A549 (cell line): ENCODE results near the gene SOX15. TPM values are rescaled to one million over a fixed set of nuclear protein-coding genes. Genes with fewer than 3 reads are reported as not detected.

ENCODE experiments used
- ATAC-seq, 2 experiments: fragments of 200-7000 bp in 1 of 2; fragments of >200 bp in 1 of 2; cut with Nextera tagmentation in 1 of 2; cut with Tn5 transposase in 1 of 2; 3 replicates each; pipeline versions ENCODE4 v1.8.0 to v1.9.1; 2018 to 2020; ENCODE audit warnings: mild to moderate bottlenecking in 1 of 2, moderate library complexity in 1 of 2
- CTCF ChIA-PET: fragments of 300-600 bp; sonication (Branson Sonifier 250); formaldehyde crosslinking; extraction: SDS; loops from one replicate; lab custom pipeline; 2021; ENCODE audit warnings: antibody characterized with exemption, inconsistent platforms; lab: Yijun Ruan, JAX
- POLR2A ChIA-PET: fragments of 350-600 bp; formaldehyde crosslinking; extraction: SDS; loops from one replicate; lab custom pipeline; 2021; ENCODE audit warnings: antibody characterized with exemption, inconsistent platforms; lab: Yijun Ruan, JAX
- DNase-seq, 2 experiments: peaks; one replicate each; pipeline versions ENCODE4 v3.0.0 to v3.0.0-alpha.2; 2011 to 2016; ENCODE audit warnings: low read depth in 1 of 2, low spot score in 1 of 2
- FAIRE-seq: peaks from 2 replicates; lab custom pipeline; 2011; peaks lifted over from hg19 to GRCh38; lab: Jason Lieb, UNC
- H3K27ac ChIP-seq, 2 experiments: fragments of >200 bp; sonication (Bioruptor Twin); formaldehyde crosslinking; 3 replicates each; pipeline ENCODE4 v1.5.1; 2016 to 2017
- H3K4me1 ChIP-seq: fragments of >200 bp; sonication (Bioruptor Twin); formaldehyde crosslinking; 3 replicates; pipeline ENCODE4 v1.6.1; 2016
- H3K4me2 ChIP-seq: fragments of >200 bp; sonication (Bioruptor Twin); formaldehyde crosslinking; 3 replicates; pipeline ENCODE4 v1.6.1; 2016
- H3K4me3 ChIP-seq: fragments of >200 bp; sonication (Bioruptor Twin); formaldehyde crosslinking; 3 replicates; pipeline ENCODE4 v1.5.1; 2016
- H3K9me3 ChIP-seq: fragments of >200 bp; sonication (Bioruptor Twin); formaldehyde crosslinking; 3 replicates; pipeline ENCODE4 v1.6.1; 2016
- BHLHE40 ChIP-seq: IDR thresholded peaks from 2 replicates; pipeline ENCODE4 v1.6.1; 2012; ENCODE audit warnings: low read depth, low read length, inconsistent platforms
- CBX2 ChIP-seq: fragments of 200-600 bp; sonication (generic); IDR thresholded peaks from 2 replicates; pipeline ENCODE4 v1.6.1; 2016; ENCODE audit warnings: low read depth, mild to moderate bottlenecking, borderline replicate concordance
- EP300 ChIP-seq, 2 experiments: fragments of >200 bp; sonication (Bioruptor Twin); formaldehyde crosslinking; IDR thresholded peaks; 2 replicates in 1 of 2; 3 replicates in 1 of 2; pipeline ENCODE4 v1.6.1; 2016 to 2017
- FOXS1 ChIP-seq: fragments of 250-450 bp; sonication (Bioruptor Pico); IDR thresholded peaks from 2 replicates; pipeline ENCODE4 v1.5.0; 2020; ENCODE audit warnings: mild to moderate bottlenecking, moderate library complexity
- GATA3 ChIP-seq: IDR thresholded peaks from 2 replicates; pipeline ENCODE4 v1.6.1; 2012; ENCODE audit warnings: borderline replicate concordance
- JUN ChIP-seq, 2 experiments: fragments of >200 bp; sonication (Bioruptor Twin); formaldehyde crosslinking; IDR thresholded peaks; 2 replicates in 1 of 2; 3 replicates in 1 of 2; pipeline ENCODE4 v1.6.1; 2016 to 2017
- KDM5A ChIP-seq: fragments of 200-600 bp; sonication (generic); IDR thresholded peaks from 2 replicates; pipeline ENCODE4 v1.6.1; 2016; ENCODE audit warnings: antibody characterized with exemption, mild to moderate bottlenecking
- MAZ ChIP-seq: fragments of 150-350 bp; IDR thresholded peaks from 2 replicates; pipeline ENCODE4 v1.6.1; 2014; ENCODE audit warnings: antibody characterized with exemption, low read depth, low read length, borderline replicate concordance
- NFE2L2 ChIP-seq: fragments of 150-350 bp; conservative IDR thresholded peaks from 2 replicates; pipeline ENCODE4 v1.6.1; 2014; ENCODE audit warnings: low read length
- NR3C1 ChIP-seq: fragments of >200 bp; sonication (Bioruptor Twin); formaldehyde crosslinking; IDR thresholded peaks from 3 replicates; pipeline ENCODE4 v1.6.1; 2017
- PHF8 ChIP-seq: fragments of 200-600 bp; sonication (generic); IDR thresholded peaks from 2 replicates; pipeline ENCODE4 v1.6.1; 2016; ENCODE audit warnings: low read depth, mild to moderate bottlenecking, antibody characterized with exemption, moderate library complexity, borderline replicate concordance
- POLR2A ChIP-seq: IDR thresholded peaks from 2 replicates; pipeline ENCODE4 v1.6.1; 2012; ENCODE audit warnings: mild to moderate bottlenecking, low read length
- RARB ChIP-seq: fragments of 250-450 bp; sonication (Bioruptor Pico); IDR thresholded peaks from 2 replicates; pipeline ENCODE4 v1.8.0; 2021; ENCODE audit warnings: mild to moderate bottlenecking, moderate library complexity
- SMC3 ChIP-seq: fragments of >200 bp; sonication (Bioruptor Twin); formaldehyde crosslinking; IDR thresholded peaks from 3 replicates; pipeline ENCODE4 v1.6.1; 2018; ENCODE audit warnings: inconsistent platforms
- SREBF2 ChIP-seq: fragments of 450-650 bp; IDR thresholded peaks from 2 replicates; pipeline ENCODE4 v1.6.1; 2014; ENCODE audit warnings: mild to moderate bottlenecking, moderate library complexity
- TFCP2L1 ChIP-seq: fragments of 250-450 bp; sonication (Bioruptor Pico); IDR thresholded peaks from 2 replicates; pipeline ENCODE4 v1.5.0; 2021; ENCODE audit warnings: mild to moderate bottlenecking
- TP53 ChIP-seq: fragments of 250-450 bp; sonication (Bioruptor Pico); IDR thresholded peaks from 2 replicates; pipeline ENCODE4 v1.5.0; 2021; ENCODE audit warnings: mild to moderate bottlenecking, moderate library complexity
- ZSCAN20 ChIP-seq: fragments of 250-450 bp; sonication (Bioruptor Pico); IDR thresholded peaks from 2 replicates; pipeline ENCODE4 v1.8.0; 2022; ENCODE audit warnings: mild to moderate bottlenecking, moderate library complexity
- WGBS: methylation state at CpG from one replicate; pipeline ENCODE4 v1.1.6; 2017; ENCODE audit errors: missing lambda C conversion rate; 5-methylcytosine and 5-hydroxymethylcytosine counted together
- polyA plus RNA-seq, 4 experiments: library from polyadenylated mRNA; depleted of rRNA in 3 of 4; stranded (reverse); fragments of >200 nt; fragmentation: RNase III in 1 of 4; extraction: RNeasy Plus Mini Kit Qiagen cat#74134 plus additional on column Dnase treatment in 1 of 4; gene quantifications; 2 replicates in 3 of 4; 3 replicates in 1 of 4; pipeline ENCODE4 v1.2.3, GENCODE V29; 2011 to 2017
- TF ChIP-seq, protein P1 (sequence below): fragments of >200 bp; sonication (Bioruptor Twin); formaldehyde crosslinking; IDR thresholded peaks from 3 replicates; pipeline ENCODE4 v1.5.1; 2016
- TF ChIP-seq, protein P2 (sequence below): IDR thresholded peaks from 2 replicates; pipeline ENCODE4 v1.6.1; 2012; ENCODE audit warnings: low read depth, borderline replicate concordance
- TF ChIP-seq, protein P3 (sequence below): fragments of >200 bp; sonication (Bioruptor Twin); formaldehyde crosslinking; IDR thresholded peaks from 3 replicates; pipeline ENCODE4 v1.6.1; 2016
- TF ChIP-seq, protein P4 (sequence below): fragments of 250-450 bp; sonication (Bioruptor Pico); IDR thresholded peaks from 2 replicates; pipeline ENCODE4 v1.5.0; 2021; ENCODE audit warnings: mild to moderate bottlenecking, moderate library complexity, borderline replicate concordance
- TF ChIP-seq, protein P5 (sequence below): IDR thresholded peaks from 2 replicates; pipeline ENCODE4 v1.6.1; 2012

SOX15 gene
- polyA plus RNA-seq, 2 of the 4 experiments (the other 2 are of a cell fraction): 0.05 to 0.19 TPM

DNA sequence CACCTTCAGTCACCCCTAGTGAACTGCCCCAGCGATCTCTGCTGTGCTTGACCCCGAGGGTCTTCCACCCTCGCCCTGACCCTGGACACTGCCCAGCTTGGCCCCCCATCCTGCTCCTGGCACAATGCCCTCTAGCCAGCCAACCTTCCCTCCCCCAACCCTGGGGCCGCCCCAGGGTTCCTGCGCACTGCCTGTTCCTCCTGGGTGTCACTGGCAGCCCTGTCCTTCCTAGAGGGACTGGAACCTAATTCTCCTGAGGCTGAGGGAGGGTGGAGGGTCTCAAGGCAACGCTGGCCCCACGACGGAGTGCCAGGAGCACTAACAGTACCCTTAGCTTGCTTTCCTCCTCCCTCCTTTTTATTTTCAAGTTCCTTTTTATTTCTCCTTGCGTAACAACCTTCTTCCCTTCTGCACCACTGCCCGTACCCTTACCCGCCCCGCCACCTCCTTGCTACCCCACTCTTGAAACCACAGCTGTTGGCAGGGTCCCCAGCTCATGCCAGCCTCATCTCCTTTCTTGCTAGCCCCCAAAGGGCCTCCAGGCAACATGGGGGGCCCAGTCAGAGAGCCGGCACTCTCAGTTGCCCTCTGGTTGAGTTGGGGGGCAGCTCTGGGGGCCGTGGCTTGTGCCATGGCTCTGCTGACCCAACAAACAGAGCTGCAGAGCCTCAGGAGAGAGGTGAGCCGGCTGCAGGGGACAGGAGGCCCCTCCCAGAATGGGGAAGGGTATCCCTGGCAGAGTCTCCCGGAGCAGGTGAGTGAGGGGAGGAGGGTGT, 31.2 kb downstream of the SOX15 start, which contains the start of gene TNFSF13:
TSS of gene TNFSF13 (plus strand) at position 207 of the 776 bp plus-strand sequence. CDS start at position 497, 290 bp downstream.
- ChIA-PET POLR2A (no interaction called here), CTCF (interaction anchor here (0.6 to 11.3 kb wide), 8 partner anchors 14 to 513 kb away, joined by 3 to 232 read pairs (median 19); partner anchors contain the start of genes CHRNB1, TMEM95 and TNFSF12)
- H3K27ac ChIP-seq: peak within 1 kb of the TSS; percentile 41 to 74; a peak in 5 of 6 replicates
- H3K9me3 ChIP-seq: no peaks in the 10 kb centered on the region
- no peak for ATAC-seq
- no peak within 1 kb of the TSS for H3K4me3 ChIP-seq
- H3K4me1 ChIP-seq: peaks cover 44% of the 10 kb centered on the region
- FAIRE-seq: no peak
- WGBS: 77% methylated on average over 15 of the region's 16 CpGs
- peak within 1 kb of the TSS; percentile 57 for H3K4me2 ChIP-seq
- TF ChIP-seq KDM5A (no peak), POLR2A (no peak), ZSCAN20 (CRISPR knock-in tag) (no peak), SMC3 (no peak), PHF8 (no peak), SREBF2 (no peak)
- TF ChIP-seq, protein P1, sequence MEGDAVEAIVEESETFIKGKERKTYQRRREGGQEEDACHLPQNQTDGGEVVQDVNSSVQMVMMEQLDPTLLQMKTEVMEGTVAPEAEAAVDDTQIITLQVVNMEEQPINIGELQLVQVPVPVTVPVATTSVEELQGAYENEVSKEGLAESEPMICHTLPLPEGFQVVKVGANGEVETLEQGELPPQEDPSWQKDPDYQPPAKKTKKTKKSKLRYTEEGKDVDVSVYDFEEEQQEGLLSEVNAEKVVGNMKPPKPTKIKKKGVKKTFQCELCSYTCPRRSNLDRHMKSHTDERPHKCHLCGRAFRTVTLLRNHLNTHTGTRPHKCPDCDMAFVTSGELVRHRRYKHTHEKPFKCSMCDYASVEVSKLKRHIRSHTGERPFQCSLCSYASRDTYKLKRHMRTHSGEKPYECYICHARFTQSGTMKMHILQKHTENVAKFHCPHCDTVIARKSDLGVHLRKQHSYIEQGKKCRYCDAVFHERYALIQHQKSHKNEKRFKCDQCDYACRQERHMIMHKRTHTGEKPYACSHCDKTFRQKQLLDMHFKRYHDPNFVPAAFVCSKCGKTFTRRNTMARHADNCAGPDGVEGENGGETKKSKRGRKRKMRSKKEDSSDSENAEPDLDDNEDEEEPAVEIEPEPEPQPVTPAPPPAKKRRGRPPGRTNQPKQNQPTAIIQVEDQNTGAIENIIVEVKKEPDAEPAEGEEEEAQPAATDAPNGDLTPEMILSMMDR: no peak
- TF ChIP-seq, protein P2, sequence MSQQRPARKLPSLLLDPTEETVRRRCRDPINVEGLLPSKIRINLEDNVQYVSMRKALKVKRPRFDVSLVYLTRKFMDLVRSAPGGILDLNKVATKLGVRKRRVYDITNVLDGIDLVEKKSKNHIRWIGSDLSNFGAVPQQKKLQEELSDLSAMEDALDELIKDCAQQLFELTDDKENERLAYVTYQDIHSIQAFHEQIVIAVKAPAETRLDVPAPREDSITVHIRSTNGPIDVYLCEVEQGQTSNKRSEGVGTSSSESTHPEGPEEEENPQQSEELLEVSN: no peak
- TF ChIP-seq, protein P3, sequence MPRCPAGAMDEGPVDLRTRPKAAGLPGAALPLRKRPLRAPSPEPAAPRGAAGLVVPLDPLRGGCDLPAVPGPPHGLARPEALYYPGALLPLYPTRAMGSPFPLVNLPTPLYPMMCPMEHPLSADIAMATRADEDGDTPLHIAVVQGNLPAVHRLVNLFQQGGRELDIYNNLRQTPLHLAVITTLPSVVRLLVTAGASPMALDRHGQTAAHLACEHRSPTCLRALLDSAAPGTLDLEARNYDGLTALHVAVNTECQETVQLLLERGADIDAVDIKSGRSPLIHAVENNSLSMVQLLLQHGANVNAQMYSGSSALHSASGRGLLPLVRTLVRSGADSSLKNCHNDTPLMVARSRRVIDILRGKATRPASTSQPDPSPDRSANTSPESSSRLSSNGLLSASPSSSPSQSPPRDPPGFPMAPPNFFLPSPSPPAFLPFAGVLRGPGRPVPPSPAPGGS: no peak
- TF ChIP-seq, all 56 proteins: peak for 0
- no peak for DNase-seq

DNA sequence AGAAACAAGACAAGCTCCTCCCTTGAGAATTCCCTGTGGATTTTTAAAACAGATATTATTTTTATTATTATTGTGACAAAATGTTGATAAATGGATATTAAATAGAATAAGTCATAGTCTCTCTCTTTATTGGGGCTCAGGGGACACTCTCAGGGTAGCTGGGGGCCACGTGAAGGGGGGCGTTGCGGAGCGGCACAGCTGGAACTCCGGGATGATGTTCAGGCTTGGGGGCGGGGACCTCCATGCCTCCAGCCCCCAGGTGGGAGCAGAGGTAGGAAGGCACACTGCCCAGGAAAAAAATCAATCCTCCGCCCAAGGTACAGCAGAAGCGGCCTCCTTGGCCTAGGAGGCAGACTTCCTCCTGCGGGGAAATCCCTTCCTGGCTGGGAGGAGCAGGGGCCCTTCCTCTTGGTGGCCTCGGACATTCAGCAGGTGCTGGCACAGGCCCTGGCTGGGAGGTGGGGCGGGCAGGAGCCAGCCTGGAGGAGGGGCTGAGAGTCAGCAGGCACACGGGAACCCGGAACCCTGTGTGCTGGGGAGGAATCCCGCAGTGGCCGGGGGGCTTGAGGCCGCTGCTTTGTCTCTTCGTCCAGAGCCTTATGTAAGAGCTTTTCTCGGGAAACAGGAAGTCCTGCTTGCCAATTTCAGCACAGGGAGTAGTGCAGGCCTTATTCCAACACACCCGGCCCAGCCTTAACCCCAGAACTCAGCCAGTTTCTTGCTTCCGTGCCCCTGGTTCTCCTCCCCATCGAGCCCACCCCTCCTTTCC, 31.9 kb downstream of the SOX15 start:
- Histone ChIP-seq H3K4me2 (peak overlapping the region; percentile 57), H3K9me3 (no peaks in the 10 kb centered on the region), H3K4me1 (peaks cover 36% of the 10 kb centered on the region), H3K4me3 (no peak overlapping the region), H3K27ac (peak overlapping the region; percentile 41 to 74; a peak in 5 of 6 replicates)
- 54% methylated on average over 21 of the region's 21 CpGs for WGBS
- CTCF ChIA-PET: interaction anchor here (0.8 to 11.3 kb wide), 13 partner anchors 12 to 512 kb away, joined by 3 to 232 read pairs (median 4); partner anchors contain the start of genes SOX15, TMEM95 and TNFSF12
- DNase-seq: peak in 1 of 2 experiments; percentile 50
- FAIRE-seq: no peak
- TF ChIP-seq RARB (CRISPR knock-in tag) (no peak), MAZ (no peak), PHF8 (no peak), CBX2 (no peak)
- TF ChIP-seq, all 56 proteins: peak for 0
- no peak for ATAC-seq
- POLR2A ChIA-PET: no interaction called here

DNA sequence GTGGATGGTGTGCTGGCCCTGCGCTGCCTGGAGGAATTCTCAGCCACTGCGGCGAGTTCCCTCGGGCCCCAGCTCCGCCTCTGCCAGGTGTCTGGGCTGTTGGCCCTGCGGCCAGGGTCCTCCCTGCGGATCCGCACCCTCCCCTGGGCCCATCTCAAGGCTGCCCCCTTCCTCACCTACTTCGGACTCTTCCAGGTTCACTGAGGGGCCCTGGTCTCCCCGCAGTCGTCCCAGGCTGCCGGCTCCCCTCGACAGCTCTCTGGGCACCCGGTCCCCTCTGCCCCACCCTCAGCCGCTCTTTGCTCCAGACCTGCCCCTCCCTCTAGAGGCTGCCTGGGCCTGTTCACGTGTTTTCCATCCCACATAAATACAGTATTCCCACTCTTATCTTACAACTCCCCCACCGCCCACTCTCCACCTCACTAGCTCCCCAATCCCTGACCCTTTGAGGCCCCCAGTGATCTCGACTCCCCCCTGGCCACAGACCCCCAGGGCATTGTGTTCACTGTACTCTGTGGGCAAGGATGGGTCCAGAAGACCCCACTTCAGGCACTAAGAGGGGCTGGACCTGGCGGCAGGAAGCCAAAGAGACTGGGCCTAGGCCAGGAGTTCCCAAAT, 32.6 kb downstream of the SOX15 start:
- no peak overlapping the region for H3K4me2 ChIP-seq
- H3K4me1 ChIP-seq: peaks cover 32% of the 10 kb centered on the region
- ATAC-seq: no peak
- ChIA-PET CTCF (interaction anchor here (0.7 to 11.3 kb wide), 15 partner anchors 12 to 511 kb away, joined by 3 to 232 read pairs (median 4); partner anchors contain the start of genes SOX15, TMEM95 and TNFSF12), POLR2A (interaction anchor here (1.1 kb wide), 1 partner anchor 130 kb away, joined by 3 read pairs; no protein-coding TSS in a partner anchor)
- H3K27ac ChIP-seq: no peak overlapping the region
- H3K9me3 ChIP-seq: no peaks in the 10 kb centered on the region
- FAIRE-seq: no peak
- 86% methylated on average over 18 of the region's 19 CpGs for WGBS
- no peak overlapping the region for H3K4me3 ChIP-seq
- DNase-seq: no peak
- TF ChIP-seq TFCP2L1 (CRISPR knock-in tag) (no peak), BHLHE40 (no peak), EP300 (IDR thresholded peaks at IDR 0.05) (no peak), NFE2L2 (no peak), KDM5A (no peak), CBX2 (no peak), JUN (IDR thresholded peaks at IDR 0.05) (no peak), NR3C1 (no peak), TP53 (no peak), GATA3 (no peak), FOXS1 (CRISPR knock-in tag) (no peak)
- TF ChIP-seq, protein P4, sequence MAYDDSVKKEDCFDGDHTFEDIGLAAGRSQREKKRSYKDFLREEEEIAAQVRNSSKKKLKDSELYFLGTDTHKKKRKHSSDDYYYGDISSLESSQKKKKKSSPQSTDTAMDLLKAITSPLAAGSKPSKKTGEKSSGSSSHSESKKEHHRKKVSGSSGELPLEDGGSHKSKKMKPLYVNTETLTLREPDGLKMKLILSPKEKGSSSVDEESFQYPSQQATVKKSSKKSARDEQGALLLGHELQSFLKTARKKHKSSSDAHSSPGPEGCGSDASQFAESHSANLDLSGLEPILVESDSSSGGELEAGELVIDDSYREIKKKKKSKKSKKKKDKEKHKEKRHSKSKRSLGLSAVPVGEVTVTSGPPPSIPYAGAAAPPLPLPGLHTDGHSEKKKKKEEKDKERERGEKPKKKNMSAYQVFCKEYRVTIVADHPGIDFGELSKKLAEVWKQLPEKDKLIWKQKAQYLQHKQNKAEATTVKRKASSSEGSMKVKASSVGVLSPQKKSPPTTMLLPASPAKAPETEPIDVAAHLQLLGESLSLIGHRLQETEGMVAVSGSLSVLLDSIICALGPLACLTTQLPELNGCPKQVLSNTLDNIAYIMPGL (CRISPR knock-in tag): no peak
- TF ChIP-seq, protein P5, sequence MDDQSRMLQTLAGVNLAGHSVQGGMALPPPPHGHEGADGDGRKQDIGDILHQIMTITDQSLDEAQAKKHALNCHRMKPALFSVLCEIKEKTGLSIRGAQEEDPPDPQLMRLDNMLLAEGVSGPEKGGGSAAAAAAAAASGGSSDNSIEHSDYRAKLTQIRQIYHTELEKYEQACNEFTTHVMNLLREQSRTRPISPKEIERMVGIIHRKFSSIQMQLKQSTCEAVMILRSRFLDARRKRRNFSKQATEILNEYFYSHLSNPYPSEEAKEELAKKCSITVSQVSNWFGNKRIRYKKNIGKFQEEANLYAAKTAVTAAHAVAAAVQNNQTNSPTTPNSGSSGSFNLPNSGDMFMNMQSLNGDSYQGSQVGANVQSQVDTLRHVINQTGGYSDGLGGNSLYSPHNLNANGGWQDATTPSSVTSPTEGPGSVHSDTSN: no peak
